ENCODE data around the gene CLTA. TPM values are rescaled to one million over a fixed set of nuclear protein-coding genes. Genes with fewer than 3 reads are reported as not detected.

The CLTA gene
- total and polyA plus RNA-seq, 2 donors (not counting 3 experiments of a cell fraction or from before 2014, with no cell fraction given) = 229 to 317 TPM

DNA sequence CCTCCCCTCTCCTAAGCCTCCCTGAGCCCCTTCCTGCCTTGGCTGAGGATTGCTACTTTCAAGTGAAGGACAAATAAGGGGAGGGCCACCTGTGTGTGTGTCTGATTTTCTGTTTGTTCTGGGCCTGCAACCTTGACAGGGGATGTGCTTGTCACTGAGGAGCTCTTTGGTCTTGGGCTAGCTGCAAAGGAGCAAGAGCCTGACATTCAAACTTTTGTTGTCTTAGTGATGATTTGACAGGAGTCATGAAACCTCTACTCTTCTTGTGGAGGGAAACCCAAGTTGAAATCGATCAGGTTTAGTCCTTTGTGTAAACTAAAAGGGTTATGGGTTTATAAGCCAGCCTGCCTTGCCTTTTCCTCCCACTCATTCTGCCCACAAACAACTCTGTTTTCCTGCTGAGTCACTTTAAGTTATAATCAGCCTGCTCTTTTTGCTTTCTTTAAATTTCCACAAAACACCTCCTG, 16.9 kb downstream of the CLTA start:
- ChIA-PET CTCF (interaction anchor here (1.0 to 2.5 kb wide), 4 partner anchors 14 to 199 kb away, joined by 4 to 13 read pairs (median 8); partner anchors contain the start of gene CLTA), POLR2A (interaction anchor here (0.5 to 1.3 kb wide), 3 partner anchors 9 to 343 kb away, joined by 3 to 5 read pairs (median 3); partner anchors contain the start of gene CLTA)
- Histone ChIP-seq H3K79me2 (ENCODE audit: control insufficient read depth, insufficient read depth, low read length) (peaks cover 57% of the 10 kb centered on the region), H3K4me3 (replicated peaks in 1 of 3; ENCODE audit: insufficient read depth in 1 of 3, low read depth in 1 of 3, low read length in 3 of 3) (no peak overlapping the region), H3K27me3 (ENCODE audit: control insufficient read depth in 2 of 2, insufficient read depth in 2 of 2, low read length in 2 of 2) (no peaks in the 10 kb centered on the region), H3K9me3 (replicated peaks; ENCODE audit: control insufficient read depth, insufficient read depth, low read length) (no peaks in the 10 kb centered on the region), H3K27ac (ENCODE audit: insufficient read depth, low read depth, low read length) (peak overlapping the region; percentile 87), H3K4me1 (ENCODE audit: control insufficient read depth, extremely low read depth, insufficient read depth, low read length) (peaks cover 31% of the 10 kb centered on the region), H3K9ac (replicated peaks; ENCODE audit: extremely low read depth, insufficient read depth, low read length) (peak overlapping the region; percentile 48), H3K9me1 (replicated peaks; ENCODE audit: control insufficient read depth, extremely low read depth, insufficient read depth, low read length) (no peaks in the 10 kb centered on the region), H2AFZ (ENCODE audit: low read depth, low read length) (no peak overlapping the region), H3K4me2 (ENCODE audit: insufficient read depth, low read length) (peak overlapping the region; percentile 27), H3K36me3 (ENCODE audit: control insufficient read depth in 2 of 2, extremely low read depth in 1 of 2, insufficient read depth in 2 of 2, low read length in 2 of 2) (peaks cover 51 to 69% of the 10 kb centered on the region in 2 experiments), H4K20me1 (replicated peaks; ENCODE audit: control insufficient read depth, extremely low read depth, insufficient read depth, low read length) (no peaks in the 10 kb centered on the region)
- TF ChIP-seq POLR2A (IDR thresholded peaks at IDR 0.05; ENCODE audit: low read depth, low read length) (no peak), JUN (IDR thresholded peaks at IDR 0.05; ENCODE audit: borderline replicate concordance, insufficient read depth, insufficient read length, low read depth) (no peak), FOS (IDR thresholded peaks at IDR 0.05; ENCODE audit: borderline replicate concordance, insufficient read depth, low read length) (peak; percentile 58), EZH2 (IDR thresholded peaks at IDR 0.05; ENCODE audit: borderline replicate concordance, low read depth, low read length, severe bottlenecking) (no peak), MYC (IDR thresholded peaks at IDR 0.05; ENCODE audit: low read depth, low read length) (no peak), POLR2AphosphoS5 (IDR thresholded peaks at IDR 0.05; ENCODE audit: insufficient read depth, low read depth, low read length) (no peak)
- TF ChIP-seq, protein P1, sequence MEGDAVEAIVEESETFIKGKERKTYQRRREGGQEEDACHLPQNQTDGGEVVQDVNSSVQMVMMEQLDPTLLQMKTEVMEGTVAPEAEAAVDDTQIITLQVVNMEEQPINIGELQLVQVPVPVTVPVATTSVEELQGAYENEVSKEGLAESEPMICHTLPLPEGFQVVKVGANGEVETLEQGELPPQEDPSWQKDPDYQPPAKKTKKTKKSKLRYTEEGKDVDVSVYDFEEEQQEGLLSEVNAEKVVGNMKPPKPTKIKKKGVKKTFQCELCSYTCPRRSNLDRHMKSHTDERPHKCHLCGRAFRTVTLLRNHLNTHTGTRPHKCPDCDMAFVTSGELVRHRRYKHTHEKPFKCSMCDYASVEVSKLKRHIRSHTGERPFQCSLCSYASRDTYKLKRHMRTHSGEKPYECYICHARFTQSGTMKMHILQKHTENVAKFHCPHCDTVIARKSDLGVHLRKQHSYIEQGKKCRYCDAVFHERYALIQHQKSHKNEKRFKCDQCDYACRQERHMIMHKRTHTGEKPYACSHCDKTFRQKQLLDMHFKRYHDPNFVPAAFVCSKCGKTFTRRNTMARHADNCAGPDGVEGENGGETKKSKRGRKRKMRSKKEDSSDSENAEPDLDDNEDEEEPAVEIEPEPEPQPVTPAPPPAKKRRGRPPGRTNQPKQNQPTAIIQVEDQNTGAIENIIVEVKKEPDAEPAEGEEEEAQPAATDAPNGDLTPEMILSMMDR (IDR thresholded peaks at IDR 0.05; ENCODE audit: extremely low read depth in 1 of 2, insufficient read depth in 1 of 2, low read depth in 1 of 2, low read length in 2 of 2) = no peak
- TF ChIP-seq, protein P2, sequence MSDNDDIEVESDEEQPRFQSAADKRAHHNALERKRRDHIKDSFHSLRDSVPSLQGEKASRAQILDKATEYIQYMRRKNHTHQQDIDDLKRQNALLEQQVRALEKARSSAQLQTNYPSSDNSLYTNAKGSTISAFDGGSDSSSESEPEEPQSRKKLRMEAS (IDR thresholded peaks at IDR 0.05; ENCODE audit: insufficient read depth, insufficient read length) = no peak
- DNase-seq (ENCODE audit: low read depth, low spot score) = peak; percentile 71
- peak; percentile 92 for FAIRE-seq
- no TSS peak for BruUV-seq (replicated peaks)
- dilution Hi-C loops (cut with MboI; ENCODE audit: extremely low pct_ligation_motif_present, low sequenced_read_pairs) = no loop called here
- intact Hi-C loops (cut with micrococcal nuclease) = no loop called here

All from endothelial cell of umbilical vein (primary cell).